ENCODE data around the gene EYS.

- TF ChIP-seq CTCF (IDR thresholded peaks at IDR 0.05) (no peak), EP300 (IDR thresholded peaks at IDR 0.05) (no peak), POLR2AphosphoS5 (IDR thresholded peaks at IDR 0.05) (no peak)
These were observed 290.4 kb downstream of the EYS start for GRCh38 chr6:65416621-65417020.
